Measurements from ENCODE around the gene RPRD1A. TPM values are rescaled to one million over a fixed set of nuclear protein-coding genes. Genes with fewer than 3 reads are reported as not detected.
A peak's percentile ranks its signal among the peaks of the same experiment; 100 is the strongest.

RPRD1A gene
- total and polyA plus RNA-seq, 9 of the 15 experiments (the other 6 are each of a cell fraction or from before 2014, with no cell fraction given), result 30.2 to 142 (median 66.0) TPM

DNA sequence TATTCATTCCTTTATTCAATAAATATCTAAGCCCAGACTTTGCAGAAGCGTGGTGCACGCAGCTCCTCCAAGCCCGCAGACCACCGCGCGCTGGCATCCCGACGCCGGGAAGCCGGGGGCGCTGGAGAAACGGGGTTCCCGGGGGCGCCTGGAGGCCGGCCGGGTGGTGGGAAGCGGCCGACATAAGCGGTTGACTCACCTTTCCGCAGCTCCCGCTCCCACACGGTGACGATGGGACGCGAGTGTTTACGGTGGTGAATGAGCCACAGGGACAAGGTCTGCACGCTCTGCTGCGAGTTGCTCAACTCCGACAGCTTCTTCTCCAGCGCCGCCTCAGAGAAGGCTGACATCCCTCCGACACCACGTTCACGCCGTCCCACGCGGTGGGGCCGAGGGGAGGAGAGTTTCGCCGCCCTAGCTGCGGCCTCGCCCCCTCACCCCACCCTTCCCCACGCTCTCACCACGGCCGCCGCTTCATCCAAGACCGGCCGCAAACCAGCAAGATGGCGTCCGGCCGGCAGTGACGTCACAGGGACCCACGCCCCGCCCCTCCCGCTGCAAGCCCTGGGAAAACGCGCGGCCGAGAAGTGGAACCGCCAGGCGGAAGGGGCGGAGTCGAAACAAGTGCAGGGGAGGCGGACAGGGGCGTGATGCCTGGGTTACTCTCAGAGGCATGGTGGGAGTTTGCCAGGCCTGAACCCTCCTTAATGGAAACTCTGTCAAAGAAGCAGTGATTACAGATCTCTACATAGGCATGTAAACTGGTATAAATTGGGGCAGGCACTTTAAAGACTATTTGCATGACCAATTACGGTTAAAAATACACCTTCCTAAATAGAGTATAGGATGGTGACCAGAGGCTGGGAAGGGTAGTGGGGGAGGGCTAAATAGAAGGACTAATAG is at the start of gene RPRD1A (continued):
- TF ChIP-seq, protein P1, sequence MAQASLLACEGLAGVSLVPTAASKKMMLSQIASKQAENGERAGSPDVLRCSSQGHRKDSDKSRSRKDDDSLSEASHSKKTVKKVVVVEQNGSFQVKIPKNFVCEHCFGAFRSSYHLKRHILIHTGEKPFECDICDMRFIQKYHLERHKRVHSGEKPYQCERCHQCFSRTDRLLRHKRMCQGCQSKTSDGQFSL (CRISPR knock-in tag; IDR thresholded peaks at IDR 0.05), result no peak
- TF ChIP-seq, protein P1 (tag; IDR thresholded peaks at IDR 0.05), result no peak
- TF ChIP-seq TAF1 (IDR thresholded peaks at IDR 0.05; ENCODE audit: control insufficient read depth, extremely low read depth, insufficient read depth, low read length, severe bottlenecking) (peak; percentile 69), RBFOX2 (IDR thresholded peaks at IDR 0.05; ENCODE audit: low read depth, low read length) (peak; percentile 95), NR1H2 (CRISPR knock-in tag; IDR thresholded peaks at IDR 0.05) (no peak), KDM4B (IDR thresholded peaks at IDR 0.05; ENCODE audit: borderline replicate concordance in 2 of 2, low read depth in 1 of 2) (peak in 1 of 2 experiments; percentile 31; a peak in 1 of 4 replicates), CEBPB (tag; IDR thresholded peaks at IDR 0.05) (peak; percentile 87), CHD1 (IDR thresholded peaks at IDR 0.05; ENCODE audit: low read length) (peak; percentile 73), ZNF717 (CRISPR knock-in tag; IDR thresholded peaks at IDR 0.05) (no peak), HCFC1 (IDR thresholded peaks at IDR 0.05; ENCODE audit: low read depth, low read length) (peak; percentile 45), CBX8 (IDR thresholded peaks at IDR 0.05; ENCODE audit: borderline replicate concordance, extremely low read depth, low read depth, low read length, poor library complexity, severe bottlenecking) (no peak), KHSRP (IDR thresholded peaks at IDR 0.05) (peak; percentile 85), TAF9B (IDR thresholded peaks at IDR 0.05; ENCODE audit: partially characterized antibody) (peak; percentile 51), SPI1 (IDR thresholded peaks at IDR 0.05; ENCODE audit: borderline replicate concordance, low read depth, low read length) (0 out of 2 replicates have a peak, but pooled peaks have one; percentile 28), CREM (IDR thresholded peaks at IDR 0.05; ENCODE audit: low read depth) (peak; percentile 97), KAT7 (CRISPR knock-in tag; IDR thresholded peaks at IDR 0.05; ENCODE audit: borderline replicate concordance) (peak; percentile 84; the same call in 1 of the 2 replicates), ZFX (CRISPR knock-in tag; IDR thresholded peaks at IDR 0.05) (peak; percentile 73)
- TF ChIP-seq, protein P2, sequence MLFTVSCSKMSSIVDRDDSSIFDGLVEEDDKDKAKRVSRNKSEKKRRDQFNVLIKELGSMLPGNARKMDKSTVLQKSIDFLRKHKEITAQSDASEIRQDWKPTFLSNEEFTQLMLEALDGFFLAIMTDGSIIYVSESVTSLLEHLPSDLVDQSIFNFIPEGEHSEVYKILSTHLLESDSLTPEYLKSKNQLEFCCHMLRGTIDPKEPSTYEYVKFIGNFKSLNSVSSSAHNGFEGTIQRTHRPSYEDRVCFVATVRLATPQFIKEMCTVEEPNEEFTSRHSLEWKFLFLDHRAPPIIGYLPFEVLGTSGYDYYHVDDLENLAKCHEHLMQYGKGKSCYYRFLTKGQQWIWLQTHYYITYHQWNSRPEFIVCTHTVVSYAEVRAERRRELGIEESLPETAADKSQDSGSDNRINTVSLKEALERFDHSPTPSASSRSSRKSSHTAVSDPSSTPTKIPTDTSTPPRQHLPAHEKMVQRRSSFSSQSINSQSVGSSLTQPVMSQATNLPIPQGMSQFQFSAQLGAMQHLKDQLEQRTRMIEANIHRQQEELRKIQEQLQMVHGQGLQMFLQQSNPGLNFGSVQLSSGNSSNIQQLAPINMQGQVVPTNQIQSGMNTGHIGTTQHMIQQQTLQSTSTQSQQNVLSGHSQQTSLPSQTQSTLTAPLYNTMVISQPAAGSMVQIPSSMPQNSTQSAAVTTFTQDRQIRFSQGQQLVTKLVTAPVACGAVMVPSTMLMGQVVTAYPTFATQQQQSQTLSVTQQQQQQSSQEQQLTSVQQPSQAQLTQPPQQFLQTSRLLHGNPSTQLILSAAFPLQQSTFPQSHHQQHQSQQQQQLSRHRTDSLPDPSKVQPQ (CRISPR knock-in tag; IDR thresholded peaks at IDR 0.05; ENCODE audit: borderline replicate concordance), result no peak
- TF ChIP-seq, protein P3, sequence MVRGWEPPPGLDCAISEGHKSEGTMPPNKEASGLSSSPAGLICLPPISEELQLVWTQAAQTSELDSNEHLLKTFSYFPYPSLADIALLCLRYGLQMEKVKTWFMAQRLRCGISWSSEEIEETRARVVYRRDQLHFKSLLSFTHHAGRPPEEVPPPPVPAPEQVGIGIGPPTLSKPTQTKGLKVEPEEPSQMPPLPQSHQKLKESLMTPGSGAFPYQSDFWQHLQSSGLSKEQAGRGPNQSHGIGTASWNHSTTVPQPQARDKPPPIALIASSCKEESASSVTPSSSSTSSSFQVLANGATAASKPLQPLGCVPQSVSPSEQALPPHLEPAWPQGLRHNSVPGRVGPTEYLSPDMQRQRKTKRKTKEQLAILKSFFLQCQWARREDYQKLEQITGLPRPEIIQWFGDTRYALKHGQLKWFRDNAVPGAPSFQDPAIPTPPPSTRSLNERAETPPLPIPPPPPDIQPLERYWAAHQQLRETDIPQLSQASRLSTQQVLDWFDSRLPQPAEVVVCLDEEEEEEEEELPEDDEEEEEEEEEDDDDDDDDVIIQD (CRISPR knock-in tag; IDR thresholded peaks at IDR 0.05), result no peak
